Left renal pelvis (tissue), 4 donors: Measurements from ENCODE around the gene NCKAP5L. TPM values are rescaled to one million over a fixed set of nuclear protein-coding genes. Genes with fewer than 3 reads are reported as not detected.
A peak's percentile ranks its signal among the peaks of the same experiment; 100 is the strongest.
"Not testable (repeated sequence)": the region's sequence is repeated elsewhere in the genome, so short reads cannot be mapped to it uniquely, and the experiment has no call there.

Experiments used
- DNase-seq, 4 donors: peaks; one replicate each; pipeline ENCODE4 v3.0.0-alpha.2; 2013; ENCODE audit warnings: low read depth in 4 of 4, low spot score in 3 of 4
- polyA plus RNA-seq, 4 donors: library from polyadenylated mRNA; unstranded; fragments of 120-200 nt; gene quantifications; one replicate each; pipeline ENCODE4 v1.2.1, GENCODE V29; 2013; ENCODE audit not compliant: insufficient read length in 4 of 4

NCKAP5L gene, protein sequence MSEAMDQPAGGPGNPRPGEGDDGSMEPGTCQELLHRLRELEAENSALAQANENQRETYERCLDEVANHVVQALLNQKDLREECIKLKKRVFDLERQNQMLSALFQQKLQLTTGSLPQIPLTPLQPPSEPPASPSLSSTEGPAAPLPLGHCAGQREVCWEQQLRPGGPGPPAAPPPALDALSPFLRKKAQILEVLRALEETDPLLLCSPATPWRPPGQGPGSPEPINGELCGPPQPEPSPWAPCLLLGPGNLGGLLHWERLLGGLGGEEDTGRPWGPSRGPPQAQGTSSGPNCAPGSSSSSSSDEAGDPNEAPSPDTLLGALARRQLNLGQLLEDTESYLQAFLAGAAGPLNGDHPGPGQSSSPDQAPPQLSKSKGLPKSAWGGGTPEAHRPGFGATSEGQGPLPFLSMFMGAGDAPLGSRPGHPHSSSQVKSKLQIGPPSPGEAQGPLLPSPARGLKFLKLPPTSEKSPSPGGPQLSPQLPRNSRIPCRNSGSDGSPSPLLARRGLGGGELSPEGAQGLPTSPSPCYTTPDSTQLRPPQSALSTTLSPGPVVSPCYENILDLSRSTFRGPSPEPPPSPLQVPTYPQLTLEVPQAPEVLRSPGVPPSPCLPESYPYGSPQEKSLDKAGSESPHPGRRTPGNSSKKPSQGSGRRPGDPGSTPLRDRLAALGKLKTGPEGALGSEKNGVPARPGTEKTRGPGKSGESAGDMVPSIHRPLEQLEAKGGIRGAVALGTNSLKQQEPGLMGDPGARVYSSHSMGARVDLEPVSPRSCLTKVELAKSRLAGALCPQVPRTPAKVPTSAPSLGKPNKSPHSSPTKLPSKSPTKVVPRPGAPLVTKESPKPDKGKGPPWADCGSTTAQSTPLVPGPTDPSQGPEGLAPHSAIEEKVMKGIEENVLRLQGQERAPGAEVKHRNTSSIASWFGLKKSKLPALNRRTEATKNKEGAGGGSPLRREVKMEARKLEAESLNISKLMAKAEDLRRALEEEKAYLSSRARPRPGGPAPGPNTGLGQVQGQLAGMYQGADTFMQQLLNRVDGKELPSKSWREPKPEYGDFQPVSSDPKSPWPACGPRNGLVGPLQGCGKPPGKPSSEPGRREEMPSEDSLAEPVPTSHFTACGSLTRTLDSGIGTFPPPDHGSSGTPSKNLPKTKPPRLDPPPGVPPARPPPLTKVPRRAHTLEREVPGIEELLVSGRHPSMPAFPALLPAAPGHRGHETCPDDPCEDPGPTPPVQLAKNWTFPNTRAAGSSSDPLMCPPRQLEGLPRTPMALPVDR (N-terminal part only)
- 10 to 100 TPM; 14.1 to 24.3 (median 19.1) TPM for polyA plus RNA-seq

GRCh38 chr12:49828133-49829091, at the start of gene NCKAP5L:
NCKAP5L (minus strand) TSS chr12:49828413; CDS start chr12:49804044, 24,369 bp downstream.
- DNase-seq: peak; percentile 89 to 94 (median 92)

GRCh38 chr12:49877066-49877465, 48.9 kb upstream of the NCKAP5L start:
- DNase-seq: no peak

- no peak for DNase-seq
These were observed 47.9 kb upstream of the NCKAP5L start for GRCh38 chr12:49876070-49876469.

- no peak for DNase-seq
These were observed 47.0 kb upstream of the NCKAP5L start for GRCh38 chr12:49875115-49875720.

DNA sequence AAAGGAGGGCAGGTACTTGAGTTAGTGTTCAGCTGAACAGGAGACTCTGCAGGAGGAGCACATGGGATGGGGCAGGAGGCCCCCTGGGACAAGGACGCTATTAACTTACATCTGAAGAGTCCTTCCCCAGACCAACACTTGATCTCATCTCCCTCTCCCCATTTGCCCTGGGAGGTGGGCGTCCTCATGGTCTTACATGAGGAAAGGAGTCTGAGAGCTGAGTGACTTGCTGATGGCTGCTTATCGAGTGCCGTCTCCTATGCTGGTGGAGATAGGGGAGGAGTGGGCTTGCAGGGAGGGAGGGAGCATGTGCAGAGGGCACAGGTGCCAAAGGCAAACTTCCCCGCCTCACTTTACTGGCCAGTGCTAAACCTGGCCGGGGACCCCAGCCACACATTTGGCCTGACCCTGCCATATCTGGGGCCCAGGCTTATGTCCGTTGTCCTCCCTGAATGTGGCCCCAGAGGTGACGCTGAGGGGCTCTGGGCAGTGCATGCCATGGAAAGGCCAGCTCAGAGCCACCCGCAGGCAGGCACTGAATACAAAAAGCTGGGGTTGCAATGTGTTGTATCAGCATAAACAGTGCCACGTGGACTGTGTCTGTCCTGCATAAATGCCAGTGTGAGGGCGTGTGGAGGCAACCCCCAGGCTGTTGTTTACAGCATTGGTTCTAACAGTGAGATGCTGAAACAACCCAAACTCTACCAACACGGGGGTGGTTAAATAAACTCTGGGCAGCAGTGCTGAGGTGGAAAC, 46.1 kb upstream of the NCKAP5L start:
- no peak for DNase-seq

DNA sequence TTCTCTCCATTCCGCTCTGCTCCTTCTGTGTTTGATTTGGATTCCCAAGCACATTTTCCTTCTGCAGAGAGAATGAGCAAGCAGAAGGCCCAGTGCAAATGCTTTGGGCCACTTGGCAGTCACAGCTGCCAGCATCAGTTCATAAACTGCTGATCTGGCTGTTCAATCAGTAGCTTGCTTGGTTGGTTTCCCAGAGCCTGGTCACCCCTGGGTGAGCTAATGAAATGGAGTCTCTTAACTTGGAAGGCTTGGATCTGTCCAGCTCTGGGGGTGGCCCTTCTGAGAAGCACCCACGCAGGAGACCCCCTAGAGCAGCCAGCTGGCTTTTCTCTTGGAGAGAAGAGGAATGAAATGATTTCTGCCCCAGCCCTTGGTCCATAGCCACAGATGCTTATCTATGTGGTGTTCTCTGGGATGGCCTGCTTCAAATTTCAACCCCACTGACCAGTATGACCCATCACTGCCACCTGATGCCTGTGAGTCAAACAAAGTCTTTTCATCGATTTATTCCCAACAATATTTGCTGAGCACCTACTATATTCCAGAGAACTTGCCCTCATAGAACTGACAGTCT, 45.2 kb upstream of the NCKAP5L start:
- DNase-seq: no peak

DNA sequence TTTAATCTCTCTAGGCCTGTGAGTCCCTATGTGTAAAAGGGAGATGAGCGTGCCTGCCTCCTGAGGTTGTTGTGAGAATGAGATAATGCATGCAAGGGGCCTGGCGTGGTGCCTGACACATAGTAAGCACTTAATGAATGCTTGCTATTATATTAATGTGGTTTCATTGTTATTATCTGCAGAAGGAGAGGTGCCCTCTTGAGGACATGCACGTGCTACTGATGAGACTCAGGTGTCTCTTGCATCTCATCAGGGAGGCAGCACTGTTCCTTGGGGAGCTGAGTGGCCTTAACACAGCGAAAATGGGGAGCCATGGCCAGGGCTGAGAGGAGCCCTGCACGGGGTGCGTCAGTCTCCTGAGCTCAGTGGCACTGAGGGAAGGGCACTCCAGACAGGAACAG, 44.6 kb upstream of the NCKAP5L start:
- DNase-seq: no peak

DNA sequence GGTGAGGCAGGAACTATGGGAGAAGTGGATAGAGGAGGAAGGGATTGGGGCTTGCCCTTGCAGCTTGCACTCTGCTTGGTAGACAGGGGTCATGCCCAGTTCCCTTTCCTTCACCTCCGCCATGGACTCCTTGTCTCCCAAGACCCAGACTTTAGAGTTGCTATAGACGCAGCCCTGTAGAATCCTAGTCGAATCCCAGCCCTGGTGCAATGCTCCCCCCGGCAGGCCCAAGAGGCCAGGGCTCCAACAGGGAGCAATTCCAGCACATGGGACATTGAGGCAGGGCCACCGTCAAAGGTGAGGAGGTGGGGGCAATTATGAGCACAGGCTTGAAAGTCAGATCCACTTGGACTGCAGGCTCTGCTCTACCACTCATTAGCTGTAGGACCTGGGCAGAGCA, 44.2 kb upstream of the NCKAP5L start:
- no peak for DNase-seq

DNA sequence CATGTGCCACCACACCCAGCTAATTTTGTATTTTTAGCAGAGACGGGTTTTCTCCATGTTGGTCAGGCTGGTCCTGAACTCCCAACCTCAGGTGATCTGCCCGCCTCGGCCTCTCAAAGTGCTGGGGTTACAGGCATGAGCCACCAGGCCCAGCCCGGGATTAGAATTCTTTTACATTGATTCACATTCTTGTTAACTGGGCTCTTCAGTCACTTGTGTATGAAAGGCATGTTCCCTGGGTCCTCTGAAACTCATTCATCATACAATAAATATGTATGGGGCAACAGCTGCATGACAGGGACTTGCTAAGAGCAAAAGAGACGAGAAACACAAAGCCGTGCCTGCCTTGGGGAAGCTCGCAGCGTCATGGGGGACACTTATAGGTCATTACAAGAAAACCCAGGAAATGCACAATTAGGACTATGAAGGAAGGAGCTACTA, 43.6 kb upstream of the NCKAP5L start:
- DNase-seq: not testable (repeated sequence)

- DNase-seq: no peak
These were observed 43.0 kb upstream of the NCKAP5L start for GRCh38 chr12:49871263-49871561.

- DNase-seq: no peak
These were observed 42.5 kb upstream of the NCKAP5L start for GRCh38 chr12:49870501-49871262.

DNA sequence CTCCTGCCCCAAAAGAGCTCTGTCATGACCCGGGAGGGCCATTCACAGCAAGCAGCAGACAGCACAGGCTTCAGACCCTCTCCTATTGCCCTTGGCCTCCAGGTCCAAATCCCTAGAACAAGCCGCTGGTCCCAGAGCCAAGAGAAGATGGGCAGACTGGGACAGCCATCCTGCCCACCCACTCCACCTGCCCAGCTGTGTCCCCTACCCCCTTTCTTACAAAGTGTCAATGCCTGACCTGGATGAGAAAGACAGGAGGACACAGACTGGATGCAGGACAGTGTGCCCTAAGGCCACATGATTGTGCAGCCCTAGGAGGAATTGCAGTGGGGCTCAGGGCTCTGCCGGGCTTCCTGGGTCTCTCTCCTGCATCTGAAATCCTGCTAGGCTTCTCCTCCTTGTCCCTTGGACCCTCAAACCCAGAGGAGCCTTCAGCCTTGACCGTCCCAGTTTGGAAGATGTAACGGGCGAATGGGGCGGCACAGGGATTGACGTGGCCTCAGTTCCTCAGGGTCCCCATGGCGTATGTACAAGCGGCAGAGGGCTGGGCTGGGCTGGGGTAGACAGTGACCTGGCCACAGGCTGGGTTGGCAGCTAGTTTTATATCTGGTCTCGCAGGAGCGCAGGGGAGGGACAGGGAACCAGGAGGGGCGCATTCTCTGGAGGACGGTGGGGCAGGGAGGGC, 41.7 kb upstream of the NCKAP5L start:
- no peak for DNase-seq

GRCh38 chr12:49868952-49869815, 41.0 kb upstream of the NCKAP5L start:
- peak; percentile 66 to 82 (median 80) for DNase-seq

DNA sequence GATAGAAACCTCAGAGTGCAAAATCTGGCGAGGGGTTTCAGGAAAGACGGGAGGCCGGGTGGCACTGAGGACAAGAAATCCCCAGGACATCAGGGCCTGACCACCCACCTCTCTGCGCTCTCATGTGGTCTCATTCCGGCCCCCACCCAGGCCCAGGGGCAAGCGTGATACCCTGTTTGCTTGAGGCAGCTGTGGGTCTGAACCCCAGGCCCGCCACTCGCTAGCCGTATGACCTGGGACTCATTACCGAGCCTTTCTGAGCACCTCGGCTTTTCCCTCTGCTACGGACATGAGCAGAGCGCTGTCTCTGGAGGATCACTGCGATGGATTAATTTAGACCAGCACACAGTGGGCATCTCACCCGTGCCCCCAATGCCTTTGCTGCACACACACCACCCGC, 40.2 kb upstream of the NCKAP5L start:
- DNase-seq: no peak

- DNase-seq: no peak
These were observed 39.5 kb upstream of the NCKAP5L start for GRCh38 chr12:49867570-49868341.
